Measurements from ENCODE around the gene TMED4. TPM values are rescaled to one million over a fixed set of nuclear protein-coding genes. Genes with fewer than 3 reads are reported as not detected.
"Not testable (repeated sequence)": the region's sequence is repeated elsewhere in the genome, so short reads cannot be mapped to it uniquely, and the experiment has no call there.

Gene TMED4
- polyA plus RNA-seq, 2 donors = 24.3 to 26.4 TPM

GRCh38 chr7:44562622-44562962 lies 19.4 kb downstream of the TMED4 start:
- H3K4me3 ChIP-seq (ENCODE audit: low read depth in 1 of 2, low read length in 2 of 2); H3K9me3 ChIP-seq (ENCODE audit: control insufficient read depth in 2 of 2, insufficient read depth in 1 of 2, low read depth in 1 of 2, low read length in 1 of 2); H3K27me3 ChIP-seq (ENCODE audit: control insufficient read depth in 1 of 2, insufficient read depth in 2 of 2, low read length in 2 of 2); H3K4me1 ChIP-seq (ENCODE audit: control insufficient read depth in 2 of 2, insufficient read depth in 2 of 2, low read length in 1 of 2): not testable (repeated sequence)
- peaks cover 14 to 31% of the 10 kb centered on the region in 2 donors for H3K36me3 ChIP-seq (ENCODE audit: control insufficient read depth in 2 of 2, insufficient read depth in 2 of 2, low read length in 1 of 2)
- H3K27ac ChIP-seq (ENCODE audit: low read depth in 2 of 2, low read length in 1 of 2) = peak overlapping the region in 1 of 2 donors; percentile 51
- WGBS, 2 donors = 86 to 89% methylated on average over 8 of the region's 8 CpGs

GRCh38 chr7:44561962-44562621 lies 19.9 kb downstream of the TMED4 start:
- no peak overlapping the region for H3K4me3 ChIP-seq (ENCODE audit: low read depth in 1 of 2, low read length in 2 of 2)
- H3K36me3 ChIP-seq (ENCODE audit: control insufficient read depth in 2 of 2, insufficient read depth in 2 of 2, low read length in 1 of 2) = peaks cover 13 to 26% of the 10 kb centered on the region in 2 donors
- no peaks in the 10 kb centered on the region for H3K9me3 ChIP-seq (ENCODE audit: control insufficient read depth in 2 of 2, insufficient read depth in 1 of 2, low read depth in 1 of 2, low read length in 1 of 2)
- WGBS, 2 donors = 69 to 73% methylated on average over 7 of the region's 7 CpGs
- H3K27me3 ChIP-seq (ENCODE audit: control insufficient read depth in 1 of 2, insufficient read depth in 2 of 2, low read length in 2 of 2) = no peaks in the 10 kb centered on the region
- peak overlapping the region in 1 of 2 donors; percentile 51 for H3K27ac ChIP-seq (ENCODE audit: low read depth in 2 of 2, low read length in 1 of 2)
- H3K4me1 ChIP-seq (ENCODE audit: control insufficient read depth in 2 of 2, insufficient read depth in 2 of 2, low read length in 1 of 2) = peaks cover 0 to 7% of the 10 kb centered on the region in 2 donors

GRCh38 chr7:44561481-44561880 lies 20.6 kb downstream of the TMED4 start:
- 86 to 88% methylated on average over 6 of the region's 6 CpGs for WGBS, 2 donors
- Histone ChIP-seq H3K9me3 (ENCODE audit: control insufficient read depth in 2 of 2, insufficient read depth in 1 of 2, low read depth in 1 of 2, low read length in 1 of 2) (no peaks in the 10 kb centered on the region), H3K4me3 (ENCODE audit: low read depth in 1 of 2, low read length in 2 of 2) (no peak overlapping the region), H3K27me3 (ENCODE audit: control insufficient read depth in 1 of 2, insufficient read depth in 2 of 2, low read length in 2 of 2) (no peaks in the 10 kb centered on the region), H3K36me3 (ENCODE audit: control insufficient read depth in 2 of 2, insufficient read depth in 2 of 2, low read length in 1 of 2) (peaks cover 13 to 21% of the 10 kb centered on the region in 2 donors), H3K4me1 (ENCODE audit: control insufficient read depth in 2 of 2, insufficient read depth in 2 of 2, low read length in 1 of 2) (peaks cover 0 to 7% of the 10 kb centered on the region in 2 donors), H3K27ac (ENCODE audit: low read depth in 2 of 2, low read length in 1 of 2) (no peak overlapping the region)

GRCh38 chr7:44559485-44559884 lies 22.5 kb downstream of the TMED4 start:
- peaks cover 0 to 7% of the 10 kb centered on the region in 2 donors for H3K4me1 ChIP-seq (ENCODE audit: control insufficient read depth in 2 of 2, insufficient read depth in 2 of 2, low read length in 1 of 2)
- H3K9me3 ChIP-seq (ENCODE audit: control insufficient read depth in 2 of 2, insufficient read depth in 1 of 2, low read depth in 1 of 2, low read length in 1 of 2) = no peaks in the 10 kb centered on the region
- no peak overlapping the region for H3K27ac ChIP-seq (ENCODE audit: low read depth in 2 of 2, low read length in 1 of 2)
- H3K27me3 ChIP-seq (ENCODE audit: control insufficient read depth in 1 of 2, insufficient read depth in 2 of 2, low read length in 2 of 2) = no peaks in the 10 kb centered on the region
- H3K4me3 ChIP-seq (ENCODE audit: low read depth in 1 of 2, low read length in 2 of 2) = no peak overlapping the region
- 70 to 84% methylated on average over 3 to 4 of the region's 4 CpGs for WGBS, 2 donors
- H3K36me3 ChIP-seq (ENCODE audit: control insufficient read depth in 2 of 2, insufficient read depth in 2 of 2, low read length in 1 of 2) = peaks cover 5 to 8% of the 10 kb centered on the region in 2 donors

GRCh38 chr7:44557485-44557884 lies 24.5 kb downstream of the TMED4 start:
- H3K27me3 ChIP-seq (ENCODE audit: control insufficient read depth in 1 of 2, insufficient read depth in 2 of 2, low read length in 2 of 2) = no peaks in the 10 kb centered on the region
- H3K9me3 ChIP-seq (ENCODE audit: control insufficient read depth in 2 of 2, insufficient read depth in 1 of 2, low read depth in 1 of 2, low read length in 1 of 2) = no peaks in the 10 kb centered on the region
- 81 to 90% methylated on average over 2 of the region's 2 CpGs for WGBS, 2 donors
- H3K4me1 ChIP-seq (ENCODE audit: control insufficient read depth in 2 of 2, insufficient read depth in 2 of 2, low read length in 1 of 2) = peaks cover 0 to 3% of the 10 kb centered on the region in 2 donors
- no peak overlapping the region for H3K27ac ChIP-seq (ENCODE audit: low read depth in 2 of 2, low read length in 1 of 2)
- H3K36me3 ChIP-seq (ENCODE audit: control insufficient read depth in 2 of 2, insufficient read depth in 2 of 2, low read length in 1 of 2) = no peaks in the 10 kb centered on the region
- H3K4me3 ChIP-seq (ENCODE audit: low read depth in 1 of 2, low read length in 2 of 2) = no peak overlapping the region

GRCh38 chr7:44555350-44555749 lies 26.7 kb downstream of the TMED4 start:
- H3K27me3 ChIP-seq (ENCODE audit: control insufficient read depth in 1 of 2, insufficient read depth in 2 of 2, low read length in 2 of 2) = no peaks in the 10 kb centered on the region
- H3K27ac ChIP-seq (ENCODE audit: low read depth in 2 of 2, low read length in 1 of 2) = no peak overlapping the region
- H3K9me3 ChIP-seq (ENCODE audit: control insufficient read depth in 2 of 2, insufficient read depth in 1 of 2, low read depth in 1 of 2, low read length in 1 of 2) = no peaks in the 10 kb centered on the region
- H3K4me1 ChIP-seq (ENCODE audit: control insufficient read depth in 2 of 2, insufficient read depth in 2 of 2, low read length in 1 of 2) = no peaks in the 10 kb centered on the region
- H3K36me3 ChIP-seq (ENCODE audit: control insufficient read depth in 2 of 2, insufficient read depth in 2 of 2, low read length in 1 of 2) = no peaks in the 10 kb centered on the region
- no peak overlapping the region for H3K4me3 ChIP-seq (ENCODE audit: low read depth in 1 of 2, low read length in 2 of 2)
- WGBS, 2 donors = 75% methylated on average over 2 of the region's 2 CpGs

GRCh38 chr7:44552473-44553005 lies 29.5 kb downstream of the TMED4 start:
- 62 to 78% methylated on average over 3 of the region's 3 CpGs for WGBS, 2 donors
- not testable (repeated sequence) for H3K4me3 ChIP-seq (ENCODE audit: low read depth in 1 of 2, low read length in 2 of 2); H3K4me1 ChIP-seq (ENCODE audit: control insufficient read depth in 2 of 2, insufficient read depth in 2 of 2, low read length in 1 of 2); H3K27ac ChIP-seq (ENCODE audit: low read depth in 2 of 2, low read length in 1 of 2); H3K36me3 ChIP-seq (ENCODE audit: control insufficient read depth in 2 of 2, insufficient read depth in 2 of 2, low read length in 1 of 2); H3K27me3 ChIP-seq (ENCODE audit: control insufficient read depth in 1 of 2, insufficient read depth in 2 of 2, low read length in 2 of 2); H3K9me3 ChIP-seq (ENCODE audit: control insufficient read depth in 2 of 2, insufficient read depth in 1 of 2, low read depth in 1 of 2, low read length in 1 of 2)

GRCh38 chr7:44549457-44549856 lies 32.6 kb downstream of the TMED4 start:
- Histone ChIP-seq H3K27ac (ENCODE audit: low read depth in 2 of 2, low read length in 1 of 2) (no peak overlapping the region), H3K9me3 (ENCODE audit: control insufficient read depth in 2 of 2, insufficient read depth in 1 of 2, low read depth in 1 of 2, low read length in 1 of 2) (no peaks in the 10 kb centered on the region), H3K4me3 (ENCODE audit: low read depth in 1 of 2, low read length in 2 of 2) (no peak overlapping the region), H3K4me1 (ENCODE audit: control insufficient read depth in 2 of 2, insufficient read depth in 2 of 2, low read length in 1 of 2) (peaks cover 0 to 5% of the 10 kb centered on the region in 2 donors), H3K27me3 (ENCODE audit: control insufficient read depth in 1 of 2, insufficient read depth in 2 of 2, low read length in 2 of 2) (no peaks in the 10 kb centered on the region), H3K36me3 (ENCODE audit: control insufficient read depth in 2 of 2, insufficient read depth in 2 of 2, low read length in 1 of 2) (no peaks in the 10 kb centered on the region)
- 70 to 83% methylated on average over 3 of the region's 3 CpGs for WGBS, 2 donors

- Histone ChIP-seq H3K27ac (ENCODE audit: low read depth in 2 of 2, low read length in 1 of 2) (no peak overlapping the region), H3K9me3 (ENCODE audit: control insufficient read depth in 2 of 2, insufficient read depth in 1 of 2, low read depth in 1 of 2, low read length in 1 of 2) (no peaks in the 10 kb centered on the region), H3K4me1 (ENCODE audit: control insufficient read depth in 2 of 2, insufficient read depth in 2 of 2, low read length in 1 of 2) (peaks cover 0 to 5% of the 10 kb centered on the region in 2 donors), H3K27me3 (ENCODE audit: control insufficient read depth in 1 of 2, insufficient read depth in 2 of 2, low read length in 2 of 2) (no peaks in the 10 kb centered on the region), H3K36me3 (ENCODE audit: control insufficient read depth in 2 of 2, insufficient read depth in 2 of 2, low read length in 1 of 2) (no peaks in the 10 kb centered on the region), H3K4me3 (ENCODE audit: low read depth in 1 of 2, low read length in 2 of 2) (no peak overlapping the region)
- 78 to 86% methylated on average over 3 of the region's 3 CpGs for WGBS, 2 donors
These were observed 33.1 kb downstream of the TMED4 start for GRCh38 chr7:44548893-44549292.
